ENCODE data around the gene RNU6-8.

Gene RNU6-8

DNA sequence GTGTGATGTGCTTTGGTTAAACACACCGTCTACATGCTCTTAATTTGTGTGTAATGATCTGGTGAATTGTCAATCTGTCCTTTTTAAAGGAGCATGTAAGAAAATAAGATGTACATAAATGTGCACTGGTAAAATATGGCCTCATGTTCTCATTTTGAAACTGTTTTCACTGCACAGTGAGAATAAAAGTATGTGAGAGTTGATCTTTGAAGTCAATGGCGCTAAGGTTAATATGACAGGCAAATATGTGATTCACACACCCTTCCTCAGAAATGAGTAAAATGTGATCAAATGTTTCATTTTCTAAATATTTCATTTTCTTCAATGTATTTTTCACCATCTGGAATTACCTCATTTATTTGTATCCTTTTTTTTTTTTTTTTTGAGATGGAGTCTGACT lies 9.5 kb downstream of the RNU6-8 start:
- H3K4me3 Mint-ChIP-seq, result no peak overlapping the region
- no peaks in the 10 kb centered on the region for H3K9me3 Mint-ChIP-seq
- no peaks in the 10 kb centered on the region for H3K27me3 Mint-ChIP-seq
- no peak for DNase-seq
- H3K4me1 Mint-ChIP-seq, result peaks cover 14% of the 10 kb centered on the region
- peak; percentile 78 for ATAC-seq
- no peak overlapping the region for H3K27ac Mint-ChIP-seq

GRCh38 chr14:32192712-32193373 lies 10.2 kb downstream of the RNU6-8 start:
- Mint-ChIP-seq H3K27ac (no peak overlapping the region), H3K4me3 (no peak overlapping the region), H3K9me3 (no peaks in the 10 kb centered on the region), H3K4me1 (peaks cover 11% of the 10 kb centered on the region), H3K27me3 (no peaks in the 10 kb centered on the region)
- ATAC-seq (no peak), DNase-seq (no peak)

GRCh38 chr14:32190673-32191072 lies 12.4 kb downstream of the RNU6-8 start:
- Mint-ChIP-seq H3K4me3 (no peak overlapping the region), H3K4me1 (peaks cover 13% of the 10 kb centered on the region), H3K27me3 (no peaks in the 10 kb centered on the region), H3K27ac (no peak overlapping the region), H3K9me3 (no peaks in the 10 kb centered on the region)
- DNase-seq (no peak), ATAC-seq (no peak)

DNA sequence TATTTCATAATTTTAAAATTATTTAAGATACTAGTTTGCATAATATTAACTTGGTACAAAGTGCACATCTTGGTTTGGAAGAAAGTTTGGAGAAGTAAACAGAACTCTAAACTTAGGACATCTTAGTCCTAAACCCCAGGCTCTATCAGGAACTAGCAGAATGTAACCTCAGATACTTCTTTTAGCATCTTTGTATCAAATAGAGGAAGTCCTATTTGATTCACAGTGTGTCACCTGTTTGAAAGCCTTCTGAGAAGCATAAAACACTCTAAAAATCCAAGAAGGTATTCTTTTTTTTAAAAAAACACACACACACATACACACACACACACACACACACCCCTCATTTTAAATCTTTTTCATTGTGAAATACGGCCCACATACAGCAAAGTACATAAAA lies 13.3 kb downstream of the RNU6-8 start:
- no peak for ATAC-seq
- Mint-ChIP-seq H3K9me3 (no peaks in the 10 kb centered on the region), H3K4me1 (peaks cover 13% of the 10 kb centered on the region), H3K27ac (no peak overlapping the region), H3K4me3 (no peak overlapping the region), H3K27me3 (no peaks in the 10 kb centered on the region)
- no peak for DNase-seq

DNA sequence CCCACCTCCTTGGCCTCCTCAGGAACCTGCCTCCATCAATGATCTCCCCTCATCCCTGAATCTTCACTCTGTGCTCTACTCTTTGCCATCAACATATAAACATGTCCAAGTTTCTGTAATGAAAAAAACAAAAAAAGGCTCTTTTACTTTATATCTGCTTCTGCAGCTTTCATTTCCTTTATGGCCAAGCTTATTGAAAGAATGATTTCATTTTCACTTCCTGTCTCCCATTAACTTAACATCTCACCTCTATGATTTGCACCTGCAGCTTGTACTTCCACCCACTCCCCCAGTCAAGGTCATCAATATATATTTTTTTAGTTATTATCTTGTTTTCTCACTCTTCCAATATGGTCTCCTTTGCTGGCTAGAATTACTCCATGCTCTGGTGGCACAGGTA lies 16.8 kb downstream of the RNU6-8 start:
- peak overlapping the region in 1 of 2 donors; percentile 3 for H3K27ac Mint-ChIP-seq
- no peaks in the 10 kb centered on the region for H3K9me3 Mint-ChIP-seq
- ATAC-seq, result no peak
- peaks cover 8% of the 10 kb centered on the region for H3K27me3 Mint-ChIP-seq
- DNase-seq, result no peak
- no peak overlapping the region for H3K4me3 Mint-ChIP-seq
- H3K4me1 Mint-ChIP-seq, result peaks cover 7% of the 10 kb centered on the region

GRCh38 chr14:32185097-32185496 lies 18.0 kb downstream of the RNU6-8 start:
- no peak for DNase-seq
- Mint-ChIP-seq H3K4me1 (peaks cover 7% of the 10 kb centered on the region), H3K9me3 (peaks cover 0 to 5% of the 10 kb centered on the region in 2 donors), H3K27me3 (peaks cover 15% of the 10 kb centered on the region), H3K27ac (no peak overlapping the region), H3K4me3 (no peak overlapping the region)
- ATAC-seq, result no peak

- H3K9me3 Mint-ChIP-seq, result peaks cover 10 to 13% of the 10 kb centered on the region in 2 donors
- peaks cover 25% of the 10 kb centered on the region for H3K27me3 Mint-ChIP-seq
- H3K4me1 Mint-ChIP-seq, result peaks cover 7% of the 10 kb centered on the region
- DNase-seq (no peak), ATAC-seq (no peak)
- no peak overlapping the region for H3K27ac Mint-ChIP-seq
- H3K4me3 Mint-ChIP-seq, result no peak overlapping the region
Measured at GRCh38 chr14:32183151-32184058, 19.7 kb downstream of the RNU6-8 start.

GRCh38 chr14:32171469-32171868 lies 31.6 kb downstream of the RNU6-8 start:
- H3K9me3 Mint-ChIP-seq, result no peaks in the 10 kb centered on the region
- DNase-seq, result no peak
- no peak for ATAC-seq
- H3K4me1 Mint-ChIP-seq, result peaks cover 8% of the 10 kb centered on the region
- H3K4me3 Mint-ChIP-seq, result no peak overlapping the region
- H3K27me3 Mint-ChIP-seq, result no peaks in the 10 kb centered on the region
- no peak overlapping the region for H3K27ac Mint-ChIP-seq

DNA sequence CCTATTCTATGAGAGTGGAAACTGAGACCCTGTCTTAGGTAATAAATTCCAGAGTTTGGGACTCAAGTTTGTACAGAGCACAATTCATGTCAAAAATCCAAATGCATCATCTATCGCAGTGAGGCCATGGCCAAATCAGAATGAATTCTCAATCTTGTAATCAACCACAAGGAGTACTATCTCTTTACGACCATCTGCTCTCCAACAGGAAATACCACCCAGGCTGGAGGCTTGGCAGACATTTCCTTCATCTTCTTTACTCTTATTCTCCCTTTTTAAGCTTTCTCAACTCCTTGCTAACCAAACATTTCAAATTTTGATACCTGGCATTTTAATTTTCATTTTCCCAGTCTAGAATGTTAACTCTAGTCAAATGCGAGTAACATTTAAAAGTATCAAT lies 33.9 kb downstream of the RNU6-8 start:
- no peak overlapping the region for H3K27ac Mint-ChIP-seq
- H3K9me3 Mint-ChIP-seq, result no peaks in the 10 kb centered on the region
- no peak overlapping the region for H3K4me3 Mint-ChIP-seq
- DNase-seq (no peak), ATAC-seq (no peak)
- H3K4me1 Mint-ChIP-seq, result peaks cover 8% of the 10 kb centered on the region
- no peaks in the 10 kb centered on the region for H3K27me3 Mint-ChIP-seq

DNA sequence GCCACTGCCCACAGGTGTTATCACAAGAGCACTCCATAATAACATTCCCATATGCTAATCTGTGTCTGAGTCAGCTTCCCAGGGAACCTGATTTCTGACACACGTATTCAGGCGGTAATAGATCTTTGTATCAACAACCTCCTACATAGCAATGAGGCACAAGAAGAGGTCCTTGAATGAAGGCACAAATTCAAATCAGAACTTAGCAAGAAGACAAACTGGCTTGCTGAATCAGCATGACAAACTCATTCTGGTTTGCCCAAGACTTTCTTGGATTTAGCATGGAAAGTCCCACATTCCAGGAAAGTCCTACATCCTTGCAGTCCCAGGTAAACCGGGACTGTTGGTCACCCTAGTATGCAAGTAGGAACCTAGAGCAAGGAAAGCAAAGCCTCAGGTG lies 35.2 kb downstream of the RNU6-8 start:
- DNase-seq (no peak), ATAC-seq (no peak)
- peaks cover 0 to 5% of the 10 kb centered on the region in 2 donors for H3K9me3 Mint-ChIP-seq

GRCh38 chr14:32166924-32167323 lies 36.1 kb downstream of the RNU6-8 start:
- DNase-seq, result no peak
- Mint-ChIP-seq H3K27me3 (no peaks in the 10 kb centered on the region), H3K4me1 (peaks cover 8% of the 10 kb centered on the region), H3K27ac (no peak overlapping the region), H3K9me3 (peaks cover 0 to 5% of the 10 kb centered on the region in 2 donors), H3K4me3 (no peak overlapping the region)
- ATAC-seq, result no peak

More for the DNA sequence above, 35.2 kb downstream of the RNU6-8 start:
- Mint-ChIP-seq H3K4me3 (no peak overlapping the region), H3K27ac (no peak overlapping the region), H3K27me3 (no peaks in the 10 kb centered on the region), H3K4me1 (peaks cover 8% of the 10 kb centered on the region)

- Mint-ChIP-seq H3K4me1 (peaks cover 8% of the 10 kb centered on the region), H3K27ac (no peak overlapping the region), H3K27me3 (no peaks in the 10 kb centered on the region), H3K4me3 (no peak overlapping the region), H3K9me3 (peaks cover 0 to 8% of the 10 kb centered on the region in 2 donors)
- DNase-seq (no peak), ATAC-seq (no peak)
Measured at GRCh38 chr14:32166029-32166428, 37.0 kb downstream of the RNU6-8 start.
